MCF 10A (cell line): ENCODE measurements around the gene POLA1. TPM values are rescaled to one million over a fixed set of nuclear protein-coding genes. Genes with fewer than 3 reads are reported as not detected.

Experiments
- BruUV-seq: library from RNA; stranded (reverse); fragments of 400-500 nt; replicated peaks from 2 replicates; lab custom pipeline; 2021; lab: Mats Ljungman, UMichigan
- CTCF ChIA-PET: fragments of 300-600 bp; sonication (Branson Sonifier 250); formaldehyde crosslinking; extraction: SDS; loops from one replicate; lab custom pipeline; 2021; ENCODE audit warnings: antibody characterized with exemption, inconsistent platforms; lab: Yijun Ruan, JAX
- POLR2A ChIA-PET: fragments of 300-600, 350-650 bp; sonication (Branson Sonifier 250); formaldehyde crosslinking; extraction: SDS; loops from one replicate; lab custom pipeline; 2020; ENCODE audit warnings: antibody characterized with exemption, inconsistent platforms; lab: Yijun Ruan, JAX
- DNase-seq: peaks from one replicate; pipeline ENCODE4 v3.0.0-alpha.2; 2018; ENCODE audit not compliant: unreplicated experiment
- H3K27ac Mint-ChIP-seq: one replicate; pipeline ENCODE4 v1.8.0; 2022; ENCODE audit warnings: mild to moderate bottlenecking, low read depth, mixed read lengths; ENCODE audit not compliant: unreplicated experiment
- H3K27me3 Mint-ChIP-seq: one replicate; pipeline ENCODE4 v1.8.0; 2022; ENCODE audit warnings: mixed read lengths; ENCODE audit not compliant: insufficient read depth, unreplicated experiment
- H3K36me3 Mint-ChIP-seq: one replicate; pipeline ENCODE4 v1.8.0; 2022; ENCODE audit warnings: mild to moderate bottlenecking, moderate library complexity, mixed read lengths; ENCODE audit not compliant: insufficient read depth, unreplicated experiment
- H3K4me1 Mint-ChIP-seq: one replicate; pipeline ENCODE4 v1.8.0; 2022; ENCODE audit warnings: mixed read lengths; ENCODE audit not compliant: insufficient read depth, unreplicated experiment
- H3K4me3 Mint-ChIP-seq: one replicate; pipeline ENCODE4 v1.8.0; 2022; ENCODE audit warnings: mild to moderate bottlenecking, moderate library complexity, mixed read lengths; ENCODE audit not compliant: unreplicated experiment
- H3K9me3 Mint-ChIP-seq: one replicate; pipeline ENCODE4 v1.8.0; 2022; ENCODE audit warnings: mixed read lengths; ENCODE audit not compliant: unreplicated experiment
- CTCF ChIP-seq: fragments of 200-600 bp; IDR thresholded peaks from one replicate; pipeline ENCODE4 v1.8.0; 2022; ENCODE audit warnings: antibody characterized with exemption, mild to moderate bottlenecking; ENCODE audit not compliant: unreplicated experiment
- intact Hi-C: fragments of 100-400 bp; cut with micrococcal nuclease; formaldehyde crosslinking; loops from 2 replicates; pipeline ENCODE4 v1.14.1; 2022
- total RNA-seq: library from RNA; stranded (reverse); gene quantifications from 2 replicates; pipeline ENCODE4 v1.2.3, GENCODE V29; 2022

Gene POLA1
- total RNA-seq, 1 experiment from 2014 or later: 9.8 TPM

GRCh38 chrX:24934279-24934678, 240.6 kb downstream of the POLA1 start:
- Mint-ChIP-seq H3K27me3 (peaks cover 16% of the 10 kb centered on the region), H3K27ac (no peak overlapping the region), H3K4me3 (no peak overlapping the region), H3K4me1 (no peaks in the 10 kb centered on the region), H3K36me3 (no peaks in the 10 kb centered on the region), H3K9me3 (no peaks in the 10 kb centered on the region)
- ChIA-PET CTCF (no interaction called here), POLR2A (no interaction called here)
- intact Hi-C loops: no loop called here
- BruUV-seq: no TSS peak
- DNase-seq: no peak
- no peak for TF ChIP-seq CTCF

- CTCF ChIA-PET: no interaction called here
- intact Hi-C loops: no loop called here
- H3K27me3 Mint-ChIP-seq: peaks cover 32% of the 10 kb centered on the region
Measured at GRCh38 chrX:24945009-24945408, 251.3 kb downstream of the POLA1 start.

GRCh38 chrX:24946369-24946768, 252.7 kb downstream of the POLA1 start:
- CTCF ChIA-PET: no interaction called here
- no peaks in the 10 kb centered on the region for H3K9me3 Mint-ChIP-seq
- H3K4me3 Mint-ChIP-seq: no peak overlapping the region
- intact Hi-C loops: no loop called here
- no peak for TF ChIP-seq CTCF
- H3K27ac Mint-ChIP-seq: no peak overlapping the region
- POLR2A ChIA-PET: no interaction called here
- BruUV-seq: no TSS peak
- H3K36me3 Mint-ChIP-seq: peaks cover 6% of the 10 kb centered on the region
- no peaks in the 10 kb centered on the region for H3K4me1 Mint-ChIP-seq
- DNase-seq: no peak
- H3K27me3 Mint-ChIP-seq: peaks cover 22% of the 10 kb centered on the region

More at GRCh38 chrX:24945009-24945408, 251.3 kb downstream of the POLA1 start:
- no TSS peak for BruUV-seq
- TF ChIP-seq CTCF: no peak
- Mint-ChIP-seq H3K36me3 (peaks cover 6% of the 10 kb centered on the region), H3K4me1 (no peaks in the 10 kb centered on the region), H3K4me3 (no peak overlapping the region), H3K27ac (no peak overlapping the region), H3K9me3 (no peaks in the 10 kb centered on the region)
- POLR2A ChIA-PET: no interaction called here
- no peak for DNase-seq

- Mint-ChIP-seq H3K27ac (no peak overlapping the region), H3K4me3 (no peak overlapping the region), H3K9me3 (no peaks in the 10 kb centered on the region), H3K27me3 (no peaks in the 10 kb centered on the region), H3K4me1 (no peaks in the 10 kb centered on the region), H3K36me3 (peaks cover 2% of the 10 kb centered on the region)
- intact Hi-C loops: no loop called here
- DNase-seq: no peak
- CTCF ChIA-PET: interaction anchor here (0.5 to 0.6 kb wide), 3 partner anchors 16 to 693 kb away, joined by 3 to 4 read pairs (median 4); no protein-coding TSS in a partner anchor
- BruUV-seq: no TSS peak
- TF ChIP-seq CTCF: no peak
- POLR2A ChIA-PET: no interaction called here
Measured at GRCh38 chrX:24954732-24955131, 261.0 kb downstream of the POLA1 start.
